Raji (cell line): ENCODE data around the gene HOXC10.

ENCODE experiments used
- POLR2A ChIP-seq: IDR thresholded peaks from 2 replicates; pipeline ENCODE4 v1.6.1; 2011; ENCODE audit warnings: low read depth, low read length, control low read depth; ENCODE audit not compliant: insufficient read depth

HOXC10 gene

DNA sequence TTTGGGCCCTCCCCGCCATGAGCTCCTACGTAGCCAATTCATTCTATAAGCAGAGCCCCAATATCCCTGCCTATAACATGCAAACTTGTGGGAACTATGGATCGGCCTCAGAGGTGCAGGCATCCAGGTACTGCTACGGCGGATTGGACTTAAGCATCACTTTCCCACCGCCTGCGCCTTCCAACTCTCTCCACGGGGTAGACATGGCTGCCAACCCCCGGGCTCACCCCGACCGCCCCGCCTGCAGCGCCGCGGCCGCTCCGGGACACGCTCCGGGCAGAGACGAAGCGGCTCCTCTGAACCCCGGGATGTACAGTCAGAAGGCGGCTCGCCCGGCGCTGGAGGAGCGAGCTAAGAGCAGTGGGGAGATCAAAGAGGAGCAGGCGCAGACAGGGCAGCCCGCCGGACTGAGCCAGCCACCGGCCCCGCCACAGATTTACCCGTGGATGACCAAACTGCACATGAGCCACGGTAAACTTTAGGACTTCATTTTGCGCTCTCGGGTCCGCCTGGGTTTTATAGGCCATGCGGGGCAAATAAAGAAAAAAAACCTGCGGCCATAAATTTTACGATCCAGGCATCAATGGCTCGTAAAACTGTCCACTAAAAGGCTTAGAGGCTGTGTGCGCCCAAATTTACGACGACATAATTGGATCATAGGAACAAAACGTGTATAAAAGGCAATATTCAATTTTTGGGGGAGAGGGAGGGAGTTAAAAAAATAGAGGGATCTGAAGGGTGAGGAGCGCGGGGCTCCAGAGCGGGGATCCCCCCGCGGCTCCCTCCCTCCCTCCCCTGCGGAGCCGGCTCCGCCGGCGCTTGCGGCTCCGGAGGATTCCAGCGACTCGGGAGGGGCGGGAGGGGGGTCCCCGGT, 48.4 kb downstream of the HOXC10 start:
- no peak for TF ChIP-seq POLR2A

DNA sequence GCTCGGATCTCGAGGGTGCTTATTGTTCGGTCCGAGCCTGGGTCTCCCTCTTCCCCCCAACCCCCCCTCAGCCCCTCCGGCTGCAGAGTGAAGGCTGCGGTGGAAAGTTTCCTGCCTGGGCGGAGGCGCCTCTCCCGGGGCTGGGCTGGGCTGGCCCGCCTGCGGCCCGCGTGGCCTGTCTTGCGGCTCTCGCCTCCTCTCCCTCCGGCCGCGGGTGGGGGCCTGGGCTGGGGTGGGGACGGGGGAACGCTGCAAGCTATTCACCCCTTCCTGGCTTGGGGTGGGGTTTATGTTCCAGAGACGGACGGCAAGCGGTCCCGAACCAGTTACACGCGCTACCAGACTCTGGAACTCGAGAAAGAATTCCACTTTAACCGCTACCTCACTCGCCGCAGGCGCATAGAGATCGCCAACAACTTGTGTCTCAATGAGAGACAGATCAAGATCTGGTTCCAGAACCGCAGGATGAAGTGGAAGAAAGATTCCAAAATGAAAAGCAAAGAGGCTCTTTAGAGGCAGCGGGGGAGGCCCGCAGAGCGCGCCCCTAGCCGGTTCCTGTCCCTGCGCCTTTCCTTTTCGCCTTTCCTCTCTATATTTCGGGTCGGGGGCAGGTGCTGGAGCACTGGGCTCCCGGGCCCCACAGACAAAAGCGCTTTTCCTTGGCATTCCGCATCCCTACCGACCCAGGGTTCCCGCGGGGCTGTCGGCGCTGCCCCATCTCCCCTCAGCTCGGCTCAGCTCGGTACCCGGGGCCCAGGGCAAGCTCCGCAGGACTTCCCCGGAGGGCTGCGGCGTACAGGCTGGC, 49.2 kb downstream of the HOXC10 start:
- TF ChIP-seq POLR2A: no peak

DNA sequence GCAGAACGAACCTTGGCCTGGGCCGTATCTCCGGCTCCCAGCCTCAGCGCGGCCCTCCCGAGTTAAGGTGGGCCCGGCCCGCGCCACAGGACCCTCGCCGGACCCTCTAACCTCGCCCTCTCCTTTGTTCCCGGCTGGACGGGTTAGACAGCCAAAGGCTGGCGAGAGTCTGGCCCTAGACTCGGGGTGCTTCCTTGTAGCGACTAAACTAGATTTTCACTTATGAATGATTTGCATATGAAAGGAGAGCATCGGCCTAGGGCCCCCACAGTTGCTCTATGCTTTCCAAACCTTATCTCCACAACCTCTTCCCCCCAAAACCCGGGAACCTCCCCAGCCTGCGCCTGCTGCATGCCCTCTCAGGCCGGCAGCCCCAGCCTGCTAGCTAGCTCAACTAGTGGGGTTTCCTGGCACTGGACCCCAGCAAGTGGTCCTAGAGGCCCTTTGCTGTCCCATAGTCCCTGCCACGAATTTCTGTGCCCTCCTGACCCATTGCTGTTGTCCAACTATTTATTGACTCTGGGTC, 49.9 kb downstream of the HOXC10 start:
- TF ChIP-seq POLR2A: no peak

DNA sequence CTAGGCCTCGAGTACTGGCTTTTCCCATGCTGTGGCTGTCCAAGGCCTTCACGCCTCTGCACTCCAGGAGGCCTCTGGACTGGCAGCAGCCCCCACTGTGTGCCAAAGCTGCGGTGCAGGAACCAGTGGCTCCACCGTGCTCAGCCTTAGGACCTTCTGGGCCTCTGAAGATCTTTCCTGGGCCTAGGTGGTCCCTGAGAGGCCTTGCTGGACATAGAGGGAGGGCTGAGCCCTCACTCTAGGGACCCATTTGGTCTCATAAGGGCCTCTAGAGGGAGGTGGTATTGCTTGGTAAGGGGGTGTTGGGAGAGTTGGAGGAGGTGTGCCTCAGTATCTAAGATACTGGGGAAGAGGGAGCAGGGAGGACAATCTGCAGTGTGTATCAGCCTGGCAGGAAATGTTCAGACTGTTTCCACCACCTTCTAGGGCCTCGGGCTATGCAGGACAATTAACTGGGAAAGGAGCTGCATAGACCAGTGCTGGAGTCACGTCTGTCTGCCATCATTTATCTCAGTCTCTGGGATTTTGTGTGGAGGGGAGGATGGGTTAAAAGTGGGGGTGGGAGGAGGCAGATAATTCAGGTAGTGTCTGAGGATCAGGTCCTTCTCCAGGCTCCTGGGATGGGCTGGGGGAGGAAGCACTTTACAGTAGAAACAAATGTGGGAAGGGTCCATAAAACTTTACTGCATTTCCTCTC, 50.8 kb downstream of the HOXC10 start:
- TF ChIP-seq POLR2A: no peak

DNA sequence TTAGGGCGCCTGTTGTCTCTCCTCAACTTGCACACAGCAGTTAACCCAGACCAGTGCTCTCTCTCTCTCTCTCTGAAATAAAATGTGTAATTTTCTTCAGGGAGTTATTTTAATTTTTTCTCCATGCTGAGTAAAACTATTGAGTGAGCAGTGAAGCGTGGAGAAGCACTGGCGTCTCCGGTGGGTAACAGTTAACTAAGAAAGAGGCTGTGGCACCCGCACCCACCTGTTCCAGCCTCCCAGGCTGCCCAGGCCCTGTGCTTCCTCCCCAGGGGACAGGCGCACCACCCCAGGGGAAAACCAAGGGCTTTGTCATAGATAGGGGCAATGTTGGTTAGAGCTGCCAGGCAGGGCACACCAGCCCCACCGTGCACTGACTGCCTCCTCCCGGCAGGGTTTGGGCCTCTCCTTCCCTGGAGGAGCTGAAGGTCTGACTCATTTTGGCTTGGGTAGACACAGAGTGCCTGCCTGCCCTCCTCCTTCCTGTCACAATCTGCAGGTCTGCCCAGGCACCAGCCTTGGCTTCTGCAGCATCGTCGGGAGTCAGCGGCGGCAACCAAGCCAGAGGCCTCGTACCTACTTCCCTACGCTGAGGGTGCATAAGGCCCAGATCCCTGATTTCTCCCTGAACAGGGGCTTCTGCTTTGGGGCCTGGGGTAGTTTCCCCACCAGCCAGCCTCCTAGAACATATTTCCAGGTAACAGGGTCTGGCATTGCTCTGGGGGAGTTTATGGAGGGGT, 51.8 kb downstream of the HOXC10 start:
- no peak for TF ChIP-seq POLR2A

DNA sequence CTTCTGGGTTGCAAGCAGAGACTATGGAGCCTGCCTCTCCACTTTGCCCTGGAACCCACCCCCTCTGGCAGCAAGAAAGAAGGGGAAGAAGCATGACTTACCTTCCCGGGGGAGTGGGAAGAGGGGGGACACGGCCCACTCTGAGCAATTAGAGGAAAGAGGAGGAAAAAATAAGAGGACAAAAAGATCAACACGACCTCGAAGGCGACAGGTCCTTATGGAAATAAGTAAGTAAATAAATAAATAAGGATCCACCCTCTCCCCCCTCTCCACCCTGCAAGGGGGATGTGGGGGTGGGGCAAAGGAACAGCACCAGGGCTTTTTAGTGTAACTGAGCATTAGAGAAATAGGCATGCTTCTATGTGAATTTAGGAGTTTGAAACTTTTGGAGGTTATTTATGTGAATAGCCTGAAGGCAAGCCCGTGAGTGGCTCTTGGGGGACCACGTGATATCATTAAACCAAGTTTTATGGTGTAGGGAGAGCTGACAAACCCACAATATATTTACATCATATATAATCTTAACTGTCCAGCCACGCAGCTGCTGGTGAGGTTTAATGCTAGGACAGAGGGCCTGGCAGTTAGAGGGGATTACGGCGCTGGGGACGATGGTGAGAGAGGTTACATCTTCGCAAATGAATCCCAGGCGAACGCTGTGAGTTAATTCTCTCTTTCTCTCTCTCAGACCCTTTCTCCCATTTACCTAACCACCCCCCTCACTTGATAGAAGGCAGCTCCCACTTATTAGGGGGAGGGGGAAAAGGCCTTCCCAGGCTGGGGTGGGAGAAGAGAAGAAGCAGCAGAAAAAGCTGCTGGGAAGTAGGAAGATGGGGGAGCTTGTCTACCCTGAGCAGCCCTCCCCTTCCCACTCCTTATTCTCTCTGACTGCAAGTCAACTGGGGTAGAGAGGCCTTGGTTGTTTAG, 52.7 kb downstream of the HOXC10 start:
- no peak for TF ChIP-seq POLR2A

DNA sequence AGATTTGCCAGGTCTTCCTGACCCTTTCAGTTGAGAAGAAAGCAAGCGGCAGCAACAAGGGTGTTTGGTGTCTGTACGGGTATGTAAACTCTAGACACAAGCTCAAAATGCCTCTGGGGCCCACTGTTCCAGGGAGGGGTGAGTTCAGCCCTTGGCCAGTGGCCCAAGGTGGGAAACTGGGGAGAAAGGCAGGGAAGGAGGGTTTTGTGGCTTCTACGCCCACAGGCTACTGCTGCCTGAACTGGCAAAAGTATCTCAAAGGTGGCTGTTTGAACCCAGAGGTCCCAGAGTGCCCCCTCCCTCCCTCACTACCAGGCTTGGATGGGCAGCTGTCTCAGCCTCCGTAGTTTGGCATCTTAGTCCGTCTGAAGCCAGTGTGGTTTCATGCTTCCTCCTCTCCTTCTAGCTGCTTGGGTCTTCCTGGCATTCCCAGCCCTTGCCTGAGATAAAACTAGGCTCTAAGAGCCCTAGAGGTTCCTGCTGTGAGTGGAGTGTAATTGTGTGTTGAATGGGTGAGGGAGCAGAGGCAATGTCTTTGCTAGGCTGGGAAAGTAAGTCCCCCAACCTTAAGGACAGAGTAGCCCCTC, 53.4 kb downstream of the HOXC10 start:
- TF ChIP-seq POLR2A: no peak

DNA sequence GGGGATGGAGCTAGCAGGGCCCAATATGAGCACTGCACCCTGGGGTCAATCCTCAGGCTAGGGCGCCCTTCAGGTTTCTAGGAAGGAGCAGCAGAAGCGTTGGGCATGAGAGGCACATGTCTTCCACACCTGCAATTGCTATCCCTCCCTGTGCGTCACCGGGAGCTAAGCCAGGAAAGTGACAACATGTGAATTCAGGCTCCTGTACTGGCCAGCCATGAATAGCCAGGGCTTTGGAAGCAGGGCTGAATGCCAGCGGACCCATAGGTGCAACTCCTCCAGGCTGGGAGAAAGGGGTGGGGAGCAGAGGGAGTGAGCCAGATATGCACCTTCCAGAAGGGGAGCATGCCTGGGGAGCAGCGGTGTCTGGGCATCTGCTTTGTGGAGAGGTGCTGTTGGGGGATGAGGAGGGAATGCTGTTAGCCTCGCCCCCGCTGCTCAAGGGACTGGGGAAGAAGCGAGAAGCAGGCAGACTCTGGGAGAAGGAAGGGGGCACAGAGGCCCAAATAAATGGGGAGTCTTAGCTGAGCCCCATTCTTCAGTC, 54.0 kb downstream of the HOXC10 start:
- no peak for TF ChIP-seq POLR2A

DNA sequence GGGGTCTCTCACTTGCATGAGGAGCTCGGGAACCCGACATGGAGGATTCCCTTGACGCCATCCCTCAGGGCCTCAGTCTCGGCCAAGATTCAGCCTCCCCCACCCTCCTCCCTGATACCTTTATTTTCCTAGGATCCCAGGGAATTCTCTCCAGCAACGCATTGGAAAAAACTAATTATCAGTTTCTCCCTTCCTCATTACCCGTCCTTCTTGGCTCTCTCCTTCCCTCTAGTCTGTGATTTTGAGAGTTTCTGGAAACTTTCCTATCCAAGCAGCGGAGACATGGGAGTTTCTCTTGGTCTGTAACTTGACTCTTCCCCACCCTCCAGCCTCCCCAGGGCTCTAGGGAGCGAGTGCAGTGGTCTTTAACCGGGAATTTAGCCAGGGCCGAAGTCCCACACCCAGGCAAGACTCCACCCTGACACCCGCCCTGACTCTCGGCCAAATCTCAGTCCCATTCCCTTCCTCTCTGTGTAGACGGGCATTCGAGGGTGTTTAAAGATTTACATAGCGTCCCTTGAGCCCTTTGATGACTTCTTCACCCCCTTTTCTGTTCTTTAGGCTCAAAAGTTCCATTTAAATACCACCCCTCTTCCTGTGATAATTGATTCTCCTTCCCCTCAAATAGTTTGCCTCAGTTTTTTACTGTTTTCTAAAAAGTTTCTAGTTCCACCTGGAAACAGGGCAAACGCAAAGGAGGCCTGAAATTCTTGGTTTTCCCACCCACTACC, 54.6 kb downstream of the HOXC10 start:
- no peak for TF ChIP-seq POLR2A
